SK-N-SH (cell line): ENCODE results near the gene KSR2.

Experiments used
- CHD2 ChIP-seq: fragments of 150-350 bp; IDR thresholded peaks from 2 replicates; pipeline ENCODE4 v1.6.1; 2018; ENCODE audit warnings: low read length; ENCODE audit not compliant: partially characterized antibody
- EZH2phosphoT487 ChIP-seq: fragments of 200-600 bp; sonication (generic); IDR thresholded peaks from 2 replicates; pipeline ENCODE4 v1.6.1; 2017; ENCODE audit warnings: low read depth, mixed run types, mild to moderate bottlenecking, antibody characterized with exemption, moderate library complexity, borderline replicate concordance
- MAX ChIP-seq: IDR thresholded peaks from 2 replicates; pipeline ENCODE4 v1.4.0; 2012; ENCODE audit warnings: low read depth
- MEF2A ChIP-seq: IDR thresholded peaks from 2 replicates; pipeline ENCODE4 v1.4.0; 2012; ENCODE audit warnings: low read depth, borderline replicate concordance
- NFIC ChIP-seq: IDR thresholded peaks from 2 replicates; pipeline ENCODE4 v1.4.0; 2012; ENCODE audit warnings: borderline replicate concordance
- NRF1 ChIP-seq: IDR thresholded peaks from 2 replicates; pipeline ENCODE4 v1.6.1; 2012; ENCODE audit warnings: low read depth, mild to moderate bottlenecking, low read length
- POLR2AphosphoS5 ChIP-seq: IDR thresholded peaks from 2 replicates; pipeline ENCODE4 v1.6.1; 2012; ENCODE audit warnings: low read depth, low read length
- RFX5 ChIP-seq: IDR thresholded peaks from 2 replicates; pipeline ENCODE4 v1.6.1; 2012; ENCODE audit warnings: mild to moderate bottlenecking, improper control_type of control experiment, low read length
- TAF1 ChIP-seq: IDR thresholded peaks from 2 replicates; pipeline ENCODE4 v1.6.1; 2012; ENCODE audit warnings: low read depth, mild to moderate bottlenecking, low read length, moderate library complexity, borderline replicate concordance
- TCF12 ChIP-seq: IDR thresholded peaks from 2 replicates; pipeline ENCODE4 v1.4.0; 2012
- USF1 ChIP-seq: IDR thresholded peaks from 2 replicates; pipeline ENCODE4 v1.4.0; 2012; ENCODE audit warnings: low read depth, borderline replicate concordance
- YY1 ChIP-seq: IDR thresholded peaks from 2 replicates; pipeline ENCODE4 v1.4.0; 2012; ENCODE audit warnings: low read depth, mild to moderate bottlenecking
- TF ChIP-seq, protein P1 (sequence below): fragments of 200-600 bp; sonication (generic); IDR thresholded peaks from 2 replicates; pipeline ENCODE4 v1.6.1; 2017; ENCODE audit warnings: antibody characterized with exemption, mild to moderate bottlenecking, moderate library complexity

GRCh38 chr12:117702741-117703140 is 266.0 kb downstream of the KSR2 start:
- TF ChIP-seq, protein P1, sequence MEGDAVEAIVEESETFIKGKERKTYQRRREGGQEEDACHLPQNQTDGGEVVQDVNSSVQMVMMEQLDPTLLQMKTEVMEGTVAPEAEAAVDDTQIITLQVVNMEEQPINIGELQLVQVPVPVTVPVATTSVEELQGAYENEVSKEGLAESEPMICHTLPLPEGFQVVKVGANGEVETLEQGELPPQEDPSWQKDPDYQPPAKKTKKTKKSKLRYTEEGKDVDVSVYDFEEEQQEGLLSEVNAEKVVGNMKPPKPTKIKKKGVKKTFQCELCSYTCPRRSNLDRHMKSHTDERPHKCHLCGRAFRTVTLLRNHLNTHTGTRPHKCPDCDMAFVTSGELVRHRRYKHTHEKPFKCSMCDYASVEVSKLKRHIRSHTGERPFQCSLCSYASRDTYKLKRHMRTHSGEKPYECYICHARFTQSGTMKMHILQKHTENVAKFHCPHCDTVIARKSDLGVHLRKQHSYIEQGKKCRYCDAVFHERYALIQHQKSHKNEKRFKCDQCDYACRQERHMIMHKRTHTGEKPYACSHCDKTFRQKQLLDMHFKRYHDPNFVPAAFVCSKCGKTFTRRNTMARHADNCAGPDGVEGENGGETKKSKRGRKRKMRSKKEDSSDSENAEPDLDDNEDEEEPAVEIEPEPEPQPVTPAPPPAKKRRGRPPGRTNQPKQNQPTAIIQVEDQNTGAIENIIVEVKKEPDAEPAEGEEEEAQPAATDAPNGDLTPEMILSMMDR: no peak
- TF ChIP-seq NRF1: no peak
- no peak for TF ChIP-seq MEF2A
- TF ChIP-seq RFX5: no peak
- TF ChIP-seq EZH2phosphoT487: no peak
- TF ChIP-seq MAX: no peak
- no peak for TF ChIP-seq TCF12
- no peak for TF ChIP-seq CHD2
- no peak for TF ChIP-seq POLR2AphosphoS5
- TF ChIP-seq YY1: no peak
- TF ChIP-seq NFIC: no peak
- TF ChIP-seq TAF1: no peak
- no peak for TF ChIP-seq USF1
